Right lobe of liver (tissue), 6 donors: Measurements from ENCODE around the gene JUN. TPM values are rescaled to one million over a fixed set of nuclear protein-coding genes. Genes with fewer than 3 reads are reported as not detected.

Experiments used
- ATAC-seq, 4 donors: fragments of 200-7000 bp; cut with Tn5 transposase; one replicate each; pipeline ENCODE4 v1.9.1; 2020; ENCODE audit warnings: mild to moderate bottlenecking in 4 of 4, moderate library complexity in 4 of 4
- DNase-seq, 3 donors: peaks; one replicate each; pipeline ENCODE4 v3.0.0-alpha.2; 2020
- H3K27ac ChIP-seq, 3 donors: fragments of 200-600 bp; one replicate each; pipeline ENCODE4 v1.8.0; 2022
- H3K27me3 ChIP-seq, 2 donors: fragments of 200-600 bp; one replicate each; pipeline ENCODE4 v1.8.0; 2022
- H3K36me3 ChIP-seq, 4 donors: fragments of 200-600 bp; sonication (generic) in 1 of 4; one replicate each; pipeline versions ENCODE4 v1.5.1 to v1.8.0; 2017 to 2022; ENCODE audit warnings: control low read depth in 1 of 4
- H3K4me1 ChIP-seq, 4 donors: fragments of 200-600 bp; sonication (generic) in 1 of 4; one replicate each; pipeline versions ENCODE4 v1.5.1 to v1.8.0; 2017 to 2022; ENCODE audit warnings: control low read depth in 1 of 4
- H3K4me3 ChIP-seq, 3 donors: fragments of 200-600 bp; one replicate each; pipeline ENCODE4 v1.8.0; 2022
- H3K9me3 ChIP-seq, 4 donors: fragments of 200-600 bp; sonication (generic) in 1 of 4; one replicate each; pipeline versions ENCODE4 v1.5.1 to v1.8.0; 2017 to 2022; ENCODE audit warnings: control low read depth in 1 of 4
- CTCF ChIP-seq, 4 donors: fragments of 200-600 bp in 3 of 4; fragments of 450-650 bp in 1 of 4; IDR thresholded peaks; one replicate each; pipeline versions ENCODE4 v1.5.1 to v1.8.0; 2016 to 2022; ENCODE audit warnings: antibody characterized with exemption in 4 of 4, mild to moderate bottlenecking in 2 of 4
- POLR2A ChIP-seq: fragments of 450-650 bp; IDR thresholded peaks from one replicate; pipeline ENCODE4 v1.6.1; 2017; ENCODE audit warnings: antibody characterized with exemption, mild to moderate bottlenecking
- WGBS: methylation state at CpG from one replicate; pipeline ENCODE4 v1.1.6; 2018; ENCODE audit warnings: low coverage, low lambda C conversion rate; ENCODE audit not compliant: insufficient coverage; ENCODE audit errors: missing lambda C conversion rate; 5-methylcytosine and 5-hydroxymethylcytosine counted together
- intact Hi-C, 2 donors: fragments of 100-400 bp; cut with DNase I; formaldehyde crosslinking; loops; one replicate each; pipeline versions ENCODE4 v1.11.2 to v1.14.1; 2022
- long read RNA-seq: library from polyadenylated mRNA; unstranded; transcript quantifications from one replicate; pipeline ENCODE4 v2.0.0, GENCODE V29; 2019
- total RNA-seq, 6 experiments: library from RNA; depleted of rRNA in 2 of 6; stranded (reverse); fragments of >200 nt in 2 of 6; fragmentation: NEBNext Ultra II Directional in 3 of 6; extraction: Animal tissue kit (Norgen Biotek cat#: 25700) in 3 of 6; gene quantifications; one replicate each; pipeline versions ENCODE4 v1.1.0 to v1.2.4, GENCODE V29; 2016 to 2023
- donor health status: DM: no; HTN: yes; CAD: no.
- donor health status: DM: no; HTN: no; CAD: no.
- donor health status: DM: no; HTN: no; CAD: no.
- donor health status: DM: no; HTN: yes; CAD: no.
- donor health status: DM: no; HTN: yes; CAD: no.

Gene JUN
- total RNA-seq, result 100 to 1,000 TPM in 3 of 6 experiments, 10 to 100 TPM in 2, 1 to 10 TPM in 1; 9.3 to 116 (median 88.1) TPM
- long read RNA-seq, transcript JUN-201 (1 exons, 3,540 nt), result major isoform, 27 of 27 reads
- long read RNA-seq, partial matches to known transcripts, result 0 of 27 reads
- long read RNA-seq, other reads (novel, unspliced or antisense), result 0 of 27 reads

GRCh38 chr1:58783993-58784757 lies at the start of gene JUN:
Gene JUN, minus strand, starts transcription at chr1:58784047. Its CDS starts 977 bp downstream, at chr1:58783070.
- Histone ChIP-seq H3K27ac (peak within 1 kb of the TSS; percentile 99 to 100 (median 100)), H3K9me3 (no peaks in the 10 kb centered on the region), H3K4me1 (peaks cover 0 to 22% (median 7%) of the 10 kb centered on the region in 4 donors), H3K36me3 (no peaks in the 10 kb centered on the region), H3K4me3 (peak within 1 kb of the TSS; percentile 69 to 84 (median 82)), H3K27me3 (no peaks in the 10 kb centered on the region)
- TF ChIP-seq POLR2A, result peak; percentile 100
- TF ChIP-seq CTCF (IDR thresholded peaks at IDR 0.05), result peak in 1 of 4 donors; percentile 13
- ATAC-seq, result peak; percentile 66 to 87 (median 78)
- DNase-seq, result peak; percentile 100
- 0% methylated on average over 10 of the region's 57 CpGs for WGBS
- intact Hi-C loops, result no loop called here

GRCh38 chr1:58833166-58833565 lies 49.3 kb upstream of the JUN start:
- Histone ChIP-seq H3K9me3 (no peaks in the 10 kb centered on the region), H3K36me3 (no peaks in the 10 kb centered on the region), H3K27ac (no peak overlapping the region), H3K4me1 (no peaks in the 10 kb centered on the region), H3K27me3 (no peaks in the 10 kb centered on the region), H3K4me3 (no peak overlapping the region)
- TF ChIP-seq POLR2A, result no peak
- TF ChIP-seq CTCF (IDR thresholded peaks at IDR 0.05), result no peak
- no peak for DNase-seq
- WGBS, result 90% methylated on average over 1 of the region's 1 CpG
- intact Hi-C loops, result no loop called here
- ATAC-seq, result no peak

- H3K9me3 ChIP-seq, result peaks cover 0 to 5% (median 0%) of the 10 kb centered on the region in 4 donors
- DNase-seq (no peak), ATAC-seq (no peak)
- 89% methylated on average over 1 of the region's 1 CpG for WGBS
- H3K27me3 ChIP-seq, result no peaks in the 10 kb centered on the region
- H3K27ac ChIP-seq, result no peak overlapping the region
- no peak for TF ChIP-seq CTCF (IDR thresholded peaks at IDR 0.05)
- TF ChIP-seq POLR2A, result no peak
- H3K36me3 ChIP-seq, result no peaks in the 10 kb centered on the region
- intact Hi-C loops, result no loop called here
- no peaks in the 10 kb centered on the region for H3K4me1 ChIP-seq
- H3K4me3 ChIP-seq, result no peak overlapping the region
Measured at GRCh38 chr1:58830291-58830690, 46.4 kb upstream of the JUN start.

- H3K36me3 ChIP-seq, result no peaks in the 10 kb centered on the region
- peaks cover 0 to 5% (median 0%) of the 10 kb centered on the region in 4 donors for H3K9me3 ChIP-seq
- ATAC-seq (no peak), DNase-seq (no peak)
- H3K4me3 ChIP-seq, result no peak overlapping the region
- no peaks in the 10 kb centered on the region for H3K27me3 ChIP-seq
- 67% methylated on average over 1 of the region's 1 CpG for WGBS
- H3K27ac ChIP-seq, result no peak overlapping the region
- TF ChIP-seq POLR2A (no peak), CTCF (IDR thresholded peaks at IDR 0.05) (no peak)
- H3K4me1 ChIP-seq, result no peaks in the 10 kb centered on the region
- intact Hi-C loops, result no loop called here
Measured at GRCh38 chr1:58829866-58830265, 46.0 kb upstream of the JUN start.
